Spinal cord (tissue), 10 donors: ENCODE measurements around the gene JAG1. TPM values are rescaled to one million over a fixed set of nuclear protein-coding genes. Genes with fewer than 3 reads are reported as not detected.

ENCODE experiments used
- DNase-seq, 6 donors: peaks; one replicate each; pipeline versions ENCODE4 v3.0.0 to v3.0.0-alpha.2; 2013 to 2015; ENCODE audit warnings: low spot score in 6 of 6, low read depth in 4 of 6
- H3K27ac ChIP-seq: one replicate; pipeline ENCODE4 v1.5.1; 2013; ENCODE audit warnings: low read depth, low read length, control low read depth
- H3K27me3 ChIP-seq: one replicate; pipeline ENCODE4 v1.6.1; 2013; ENCODE audit warnings: low read length; ENCODE audit not compliant: control insufficient read depth, insufficient read depth
- H3K36me3 ChIP-seq: one replicate; pipeline ENCODE4 v1.6.1; 2013; ENCODE audit warnings: low read length; ENCODE audit not compliant: control insufficient read depth, insufficient read depth
- H3K4me1 ChIP-seq: one replicate; pipeline ENCODE4 v1.6.1; 2013; ENCODE audit warnings: low read length; ENCODE audit not compliant: control insufficient read depth, insufficient read depth
- H3K4me3 ChIP-seq: one replicate; pipeline ENCODE4 v1.5.1; 2013; ENCODE audit warnings: low read depth, low read length, control low read depth
- H3K9me3 ChIP-seq: one replicate; pipeline ENCODE4 v1.6.1; 2013; ENCODE audit warnings: low read length; ENCODE audit not compliant: control insufficient read depth, insufficient read depth
- WGBS: methylation state at CpG from one replicate; pipeline ENCODE4 v1.1.5; 2013; ENCODE audit warnings: missing lambda C conversion rate; ENCODE audit not compliant: insufficient coverage; 5-methylcytosine and 5-hydroxymethylcytosine counted together
- polyA plus RNA-seq, 2 donors: library from polyadenylated mRNA; unstranded; fragments of 120-200 nt; gene quantifications; one replicate each; pipeline ENCODE4 v1.2.1, GENCODE V29; 2013; ENCODE audit not compliant: insufficient read length in 2 of 2
- total RNA-seq, 2 donors: library from RNA; depleted of rRNA in 1 of 2; stranded (reverse); fragments of 120-200 nt in 1 of 2; fragments of >200 nt in 1 of 2; gene quantifications; one replicate each; pipeline versions ENCODE4 v1.2.3 to v1.2.4, GENCODE V29; 2013 to 2014
- donor health status: healthy.

JAG1 gene
- total and polyA plus RNA-seq, 4 donors = 24.5 to 74.5 (median 47.3) TPM

GRCh38 chr20:10662661-10663458 is 10.9 kb downstream of the JAG1 start:
- 91% methylated on average over 10 of the region's 10 CpGs for WGBS
- no peak for DNase-seq
- Histone ChIP-seq H3K4me3 (no peak overlapping the region), H3K27ac (no peak overlapping the region), H3K27me3 (no peaks in the 10 kb centered on the region), H3K9me3 (no peaks in the 10 kb centered on the region), H3K4me1 (peaks cover 21% of the 10 kb centered on the region), H3K36me3 (peaks cover 32% of the 10 kb centered on the region)

GRCh38 chr20:10662151-10662550 is 11.6 kb downstream of the JAG1 start:
- Histone ChIP-seq H3K27me3 (no peaks in the 10 kb centered on the region), H3K4me3 (no peak overlapping the region), H3K36me3 (peaks cover 33% of the 10 kb centered on the region), H3K27ac (no peak overlapping the region), H3K9me3 (no peaks in the 10 kb centered on the region), H3K4me1 (peaks cover 19% of the 10 kb centered on the region)
- 83% methylated on average over 2 of the region's 5 CpGs for WGBS
- DNase-seq = no peak

GRCh38 chr20:10661261-10661660 is 12.5 kb downstream of the JAG1 start:
- WGBS = 81% methylated on average over 4 of the region's 4 CpGs
- Histone ChIP-seq H3K36me3 (peaks cover 28% of the 10 kb centered on the region), H3K27ac (no peak overlapping the region), H3K4me1 (peaks cover 10% of the 10 kb centered on the region), H3K4me3 (no peak overlapping the region), H3K9me3 (no peaks in the 10 kb centered on the region), H3K27me3 (no peaks in the 10 kb centered on the region)
- DNase-seq = no peak

GRCh38 chr20:10660661-10661060 is 13.1 kb downstream of the JAG1 start:
- no peaks in the 10 kb centered on the region for H3K27me3 ChIP-seq
- H3K36me3 ChIP-seq = peaks cover 28% of the 10 kb centered on the region
- H3K9me3 ChIP-seq = no peaks in the 10 kb centered on the region
- no peak for DNase-seq
- H3K27ac ChIP-seq = no peak overlapping the region
- H3K4me3 ChIP-seq = no peak overlapping the region
- 86% methylated on average over 8 of the region's 11 CpGs for WGBS
- peaks cover 7% of the 10 kb centered on the region for H3K4me1 ChIP-seq

GRCh38 chr20:10659651-10660601 is 13.9 kb downstream of the JAG1 start:
- WGBS = 74% methylated on average over 10 of the region's 12 CpGs
- DNase-seq = no peak
- Histone ChIP-seq H3K27ac (no peak overlapping the region), H3K36me3 (peaks cover 28% of the 10 kb centered on the region), H3K27me3 (no peaks in the 10 kb centered on the region), H3K4me3 (no peak overlapping the region), H3K4me1 (peaks cover 6% of the 10 kb centered on the region), H3K9me3 (no peaks in the 10 kb centered on the region)

GRCh38 chr20:10658876-10659632 is 14.7 kb downstream of the JAG1 start:
- no peaks in the 10 kb centered on the region for H3K9me3 ChIP-seq
- H3K27me3 ChIP-seq = no peaks in the 10 kb centered on the region
- peaks cover 6% of the 10 kb centered on the region for H3K4me1 ChIP-seq
- peaks cover 28% of the 10 kb centered on the region for H3K36me3 ChIP-seq
- DNase-seq = no peak
- H3K4me3 ChIP-seq = no peak overlapping the region
- H3K27ac ChIP-seq = no peak overlapping the region
- WGBS = 80% methylated on average over 1 of the region's 5 CpGs

- DNase-seq = no peak
- 72% methylated on average over 4 of the region's 13 CpGs for WGBS
- H3K27ac ChIP-seq = no peak overlapping the region
- no peak overlapping the region for H3K4me3 ChIP-seq
- H3K36me3 ChIP-seq = peaks cover 27% of the 10 kb centered on the region
- peaks cover 9% of the 10 kb centered on the region for H3K4me1 ChIP-seq
- H3K27me3 ChIP-seq = no peaks in the 10 kb centered on the region
- no peaks in the 10 kb centered on the region for H3K9me3 ChIP-seq
These were observed 15.6 kb downstream of the JAG1 start for GRCh38 chr20:10658051-10658823.

GRCh38 chr20:10657453-10657852 is 16.3 kb downstream of the JAG1 start:
- Histone ChIP-seq H3K9me3 (no peaks in the 10 kb centered on the region), H3K4me3 (no peak overlapping the region), H3K27ac (no peak overlapping the region), H3K4me1 (peaks cover 15% of the 10 kb centered on the region), H3K27me3 (no peaks in the 10 kb centered on the region), H3K36me3 (peaks cover 19% of the 10 kb centered on the region)
- no CpG with 5 or more reads among the region's 1 CpG for WGBS
- peak in 1 of 6 donors; percentile 74 for DNase-seq
